Right ventricle myocardium inferior (tissue), 1 donor: ENCODE data around the gene GARIN5B. TPM values are rescaled to one million over a fixed set of nuclear protein-coding genes. Genes with fewer than 3 reads are reported as not detected.

ENCODE experiments used
- ATAC-seq: fragments of 200-7000 bp; cut with Tn5 transposase; one replicate; pipeline ENCODE4 v1.9.1; 2020; ENCODE audit warnings: mild to moderate bottlenecking, moderate library complexity
- DNase-seq: peaks from one replicate; pipeline ENCODE4 v3.0.0; 2021; ENCODE audit errors: missing footprints
- intact Hi-C: fragments of 100-400 bp; cut with DNase I; formaldehyde crosslinking; loops from one replicate; pipeline ENCODE4 v1.11.0; 2022
- total RNA-seq: library from RNA; stranded (reverse); fragmentation: NEBNext Ultra II Directional; extraction: Animal tissue kit (Norgen Biotek cat#: 25700); gene quantifications from one replicate; pipeline ENCODE4 v1.2.1, GENCODE V29; 2021
- donor health status: DM: no; HTN: yes; CAD: no; lungs with severe emphysema.

GARIN5B gene
- total RNA-seq, 1 donor from 2014 or later: not detected

DNA sequence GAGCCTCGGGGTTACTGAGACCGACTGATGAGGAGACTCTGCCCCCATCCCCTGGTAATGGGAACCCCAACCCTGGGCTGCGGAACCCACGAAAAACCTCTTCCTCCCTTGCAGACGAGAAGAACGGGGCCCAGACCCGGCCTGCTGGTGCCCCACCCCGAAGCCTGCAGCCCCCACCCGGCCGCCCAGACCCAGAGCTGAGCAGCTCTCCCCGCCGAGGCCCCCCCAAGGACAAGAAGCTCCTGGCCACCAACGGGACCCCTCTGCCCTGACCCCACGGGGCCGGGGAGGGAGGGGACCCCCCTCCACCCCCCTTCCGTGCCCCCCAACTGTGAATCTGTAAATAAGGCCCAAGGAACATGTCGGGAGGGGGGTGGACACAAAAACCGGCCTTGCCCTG is 51.3 kb downstream of the GARIN5B start:
- intact Hi-C loops: no loop called here
- ATAC-seq: no peak
- no peak for DNase-seq

DNA sequence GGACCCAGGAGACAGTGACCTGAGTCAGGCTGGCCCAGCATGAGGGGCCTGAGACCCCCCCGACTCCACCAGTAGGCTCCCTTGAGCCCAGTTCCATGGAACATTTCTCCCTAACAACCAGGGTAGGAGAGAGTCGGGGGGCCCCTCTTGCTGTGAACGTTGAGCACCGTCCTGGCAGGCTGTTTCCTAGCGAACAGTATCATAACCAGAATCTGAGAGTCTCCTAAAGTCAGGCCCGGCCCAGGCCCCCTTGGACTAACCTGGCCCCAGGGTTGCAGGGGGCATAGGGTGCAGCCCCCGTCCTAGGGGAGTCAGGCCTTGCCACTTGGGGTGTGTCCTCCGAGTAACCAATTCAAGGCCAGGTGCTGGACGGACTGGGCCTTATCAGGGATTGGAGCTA is 51.7 kb downstream of the GARIN5B start:
- no peak for DNase-seq
- intact Hi-C loops: no loop called here
- no peak for ATAC-seq

DNA sequence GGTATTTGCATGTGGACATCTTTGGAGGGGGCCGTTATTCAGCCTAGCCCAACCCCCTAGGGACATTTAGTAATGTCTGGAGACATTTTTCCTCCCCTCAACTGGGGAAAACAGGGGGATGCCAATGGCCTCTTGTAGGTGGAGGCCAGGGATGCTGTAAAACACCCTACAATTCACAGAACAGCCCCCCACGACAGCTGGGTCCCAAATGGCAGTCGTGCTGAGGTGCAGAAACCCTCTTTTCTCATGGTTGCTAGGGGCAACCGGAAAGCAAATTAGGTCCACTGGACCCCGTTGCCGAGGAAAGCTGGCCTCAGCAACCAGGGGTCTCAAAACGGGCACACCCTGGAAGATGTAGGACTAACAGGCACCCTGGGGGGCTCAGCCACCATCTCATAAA is 52.6 kb downstream of the GARIN5B start:
- intact Hi-C loops: no loop called here
- ATAC-seq (no peak), DNase-seq (no peak)

DNA sequence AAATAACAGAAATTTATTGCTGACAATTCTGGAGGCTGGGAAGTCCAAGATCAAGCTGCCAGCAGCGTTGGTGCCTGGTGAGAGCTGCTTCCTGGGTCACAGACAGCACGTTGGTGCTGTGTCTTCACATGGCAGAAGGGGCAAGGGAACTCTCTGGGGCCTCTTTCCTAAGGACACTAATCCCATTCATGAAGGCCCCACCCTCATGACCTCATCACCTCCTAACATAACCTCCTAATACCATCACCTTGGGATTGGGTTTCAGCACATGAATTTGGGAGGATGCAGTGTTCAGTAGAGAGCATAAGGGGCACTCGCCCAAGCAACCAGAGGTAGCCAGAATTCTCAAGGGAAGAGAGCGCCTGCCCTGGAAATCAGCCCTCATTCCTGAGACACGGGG is 53.6 kb downstream of the GARIN5B start:
- intact Hi-C loops: loop anchor here (10.0 kb wide), 1 partner anchor 105 kb away; no protein-coding TSS in a partner anchor
- no peak for ATAC-seq
- DNase-seq: no peak

DNA sequence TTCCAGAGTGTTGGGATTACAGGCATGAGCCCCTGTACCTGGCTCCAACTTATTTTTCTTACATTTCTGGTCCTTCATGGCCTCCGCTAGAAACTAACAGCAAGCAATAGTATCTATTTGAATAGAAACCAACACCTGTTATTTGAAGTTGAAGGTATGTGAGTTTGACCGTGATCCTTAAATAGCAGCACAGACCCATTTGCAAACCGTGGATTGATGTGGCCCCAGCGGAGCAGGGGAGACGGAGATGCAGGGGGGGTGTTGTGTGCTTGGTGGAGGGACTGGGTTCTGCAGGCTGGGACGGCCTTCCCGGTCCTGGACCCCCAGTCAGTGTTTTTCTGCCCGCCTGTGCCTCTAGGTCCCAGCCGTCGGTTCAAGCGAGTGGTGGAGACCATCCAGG is 54.8 kb downstream of the GARIN5B start:
- no peak for DNase-seq
- no peak for ATAC-seq
- intact Hi-C loops: loop anchor here (10.0 kb wide), 1 partner anchor 107 kb away; no protein-coding TSS in a partner anchor

DNA sequence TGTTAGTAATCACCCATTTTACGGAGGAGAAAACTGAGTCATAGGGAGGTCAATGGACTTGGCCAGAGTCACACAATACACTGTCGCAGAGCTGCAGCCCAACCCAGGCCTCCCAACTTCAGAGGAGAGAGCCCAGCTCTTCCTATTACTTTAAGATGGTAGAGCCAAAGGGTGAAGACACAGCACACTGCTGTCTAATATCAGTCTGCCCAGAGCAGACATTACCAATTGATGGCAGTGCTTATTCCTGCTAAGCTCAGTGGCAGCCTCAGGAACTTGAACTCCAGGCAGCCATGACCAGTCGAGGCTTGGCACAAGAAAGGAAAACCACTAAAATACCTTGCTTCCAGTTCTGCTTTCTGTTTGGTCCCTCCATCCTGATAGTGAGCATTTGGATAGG is 56.3 kb downstream of the GARIN5B start:
- no peak for ATAC-seq
- intact Hi-C loops: loop anchor here (10.0 kb wide), 1 partner anchor 108 kb away; no protein-coding TSS in a partner anchor
- no peak for DNase-seq

DNA sequence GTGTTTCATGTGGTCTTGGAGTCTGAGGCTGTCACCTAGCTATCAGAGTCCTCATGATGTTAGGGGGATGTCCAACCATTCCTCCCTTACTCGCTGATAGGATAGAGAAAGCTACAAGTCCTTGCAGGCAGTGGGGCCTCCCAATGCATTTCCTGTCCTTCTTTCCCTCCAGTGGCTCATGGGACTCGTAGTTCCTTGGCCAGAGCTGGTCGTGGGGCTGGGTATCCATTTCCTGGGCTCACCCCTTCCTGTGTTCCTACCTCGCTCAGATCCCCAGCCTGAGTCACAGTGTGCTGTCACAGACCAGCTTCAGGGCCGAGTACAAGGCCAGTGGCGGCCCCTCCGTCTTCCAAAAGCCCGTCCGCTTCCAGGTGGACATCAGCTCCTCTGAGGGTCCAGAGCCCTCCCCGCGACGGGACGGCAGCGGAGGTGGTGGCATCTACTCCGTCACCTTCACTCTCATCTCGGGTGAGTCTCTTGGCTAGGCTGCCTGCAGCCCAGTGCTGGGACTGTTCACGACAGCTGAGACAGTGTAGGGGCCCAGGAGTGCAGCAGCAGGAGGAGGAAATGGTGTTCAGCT is 57.0 kb downstream of the GARIN5B start:
- intact Hi-C loops: loop anchor here (10.0 kb wide), 1 partner anchor 109 kb away; no protein-coding TSS in a partner anchor
- ATAC-seq: no peak

DNA sequence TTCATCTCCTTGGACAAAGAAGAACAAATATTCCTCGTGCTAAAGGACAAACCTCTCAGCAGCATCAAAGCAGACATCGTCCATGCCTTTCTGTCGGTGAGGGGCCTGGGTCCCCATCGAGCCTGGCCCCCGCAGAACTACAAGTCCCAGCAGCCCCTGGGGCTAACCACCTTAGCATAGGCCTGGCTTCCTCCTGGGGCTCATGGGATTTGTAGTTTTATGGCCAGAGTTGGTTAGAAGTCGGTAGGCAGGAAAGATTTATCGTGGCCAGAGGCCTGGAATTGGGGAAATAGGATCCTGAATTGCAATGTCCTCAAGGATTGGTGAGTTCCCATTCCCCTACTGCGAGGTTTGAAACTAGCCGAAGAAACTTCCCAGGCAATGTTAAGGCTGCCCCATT is 57.6 kb downstream of the GARIN5B start:
- ATAC-seq: no peak
- intact Hi-C loops: loop anchor here (10.0 kb wide), 1 partner anchor 109 kb away; no protein-coding TSS in a partner anchor
- DNase-seq: no peak

More for the DNA sequence above, 57.0 kb downstream of the GARIN5B start:
- DNase-seq: no peak

DNA sequence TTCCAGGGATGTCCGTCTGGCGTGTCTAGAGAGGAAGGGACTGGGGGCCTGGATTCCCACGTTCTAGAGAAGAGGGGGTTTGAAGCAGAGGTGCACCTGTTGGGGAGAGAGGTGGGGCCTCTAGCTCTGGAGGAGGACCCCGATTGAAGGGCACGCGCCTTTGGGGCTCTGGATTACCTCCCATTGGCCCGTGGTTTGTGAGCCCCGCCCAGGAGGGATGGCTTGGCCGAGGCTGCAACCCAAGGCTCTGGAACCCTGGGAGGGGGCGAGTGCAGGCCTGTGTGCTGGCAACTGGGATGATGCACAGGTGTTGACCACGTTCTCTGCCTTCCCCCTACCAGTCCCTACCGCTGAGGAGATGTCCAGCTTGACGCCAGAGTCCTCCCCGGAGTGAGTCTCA is 58.1 kb downstream of the GARIN5B start:
- DNase-seq (peak; percentile 21), ATAC-seq (no peak)
- intact Hi-C loops: loop anchor here (5.0 to 10.0 kb wide), 2 partner anchors 37 to 110 kb away; no protein-coding TSS in a partner anchor

Other genes with a start within 250 kb of the GARIN5B start
- 140 TPM for gene PPP1R12C, start 245.6 kb downstream of the GARIN5B start, total RNA-seq
- 66.0 TPM for gene TNNT1, start 214.1 kb downstream of the GARIN5B start, total RNA-seq
- gene TNNI3, start 205.5 kb downstream of the GARIN5B start, total RNA-seq: 4,708 TPM
- 0.73 TPM for gene DNAAF3, start 196.6 kb downstream of the GARIN5B start, total RNA-seq
- gene SYT5, start 183.0 kb downstream of the GARIN5B start, total RNA-seq: not detected
- 0.87 TPM for gene PTPRH, start 153.8 kb downstream of the GARIN5B start, total RNA-seq
- gene TMEM86B, start 134.5 kb downstream of the GARIN5B start, total RNA-seq: 1.6 TPM
- 39.5 TPM for gene PPP6R1, start 104.2 kb downstream of the GARIN5B start, total RNA-seq
- 30.2 TPM for gene HSPBP1, start 83.2 kb downstream of the GARIN5B start, total RNA-seq
- gene BRSK1, start 79.3 kb downstream of the GARIN5B start, total RNA-seq: 2.4 TPM
- gene TMEM150B, start 37.9 kb downstream of the GARIN5B start, total RNA-seq: 1.2 TPM
- 6.2 TPM for gene KMT5C, start 23.4 kb downstream of the GARIN5B start, total RNA-seq
- gene COX6B2, start 8.5 kb downstream of the GARIN5B start, total RNA-seq: not detected
- gene IL11, start 7.2 kb upstream of the GARIN5B start, total RNA-seq: not detected
- gene TMEM190, start 13.6 kb upstream of the GARIN5B start, total RNA-seq: not detected
- 0.24 TPM for gene TMEM238, start 21.0 kb upstream of the GARIN5B start, total RNA-seq
- gene RPL28, start 22.7 kb upstream of the GARIN5B start, total RNA-seq: 664 TPM
- 31.2 TPM for gene UBE2S, start 44.5 kb upstream of the GARIN5B start, total RNA-seq
- not detected for gene SHISA7, start 80.0 kb upstream of the GARIN5B start, total RNA-seq
- 55.2 TPM for gene ISOC2, start 98.4 kb upstream of the GARIN5B start, total RNA-seq
- not detected for gene C19orf85, start 101.5 kb upstream of the GARIN5B start, total RNA-seq
- gene ZNF628, start 113.4 kb upstream of the GARIN5B start, total RNA-seq: 5.7 TPM
- 5.6 TPM for gene NAT14, start 121.9 kb upstream of the GARIN5B start, total RNA-seq
- gene SSC5D, start 125.2 kb upstream of the GARIN5B start, total RNA-seq: 3.4 TPM
- 12.7 TPM for gene SBK2, start 173.9 kb upstream of the GARIN5B start, total RNA-seq
- gene SBK3, start 182.3 kb upstream of the GARIN5B start, total RNA-seq: 17.6 TPM
- 13.1 TPM for gene ZNF579, start 217.6 kb upstream of the GARIN5B start, total RNA-seq
- gene FIZ1, start 236.3 kb upstream of the GARIN5B start, total RNA-seq: 14.8 TPM
- gene ZNF524, start 237.0 kb upstream of the GARIN5B start, total RNA-seq: 16.9 TPM
- 16.9 TPM for gene ZNF865, start 242.4 kb upstream of the GARIN5B start, total RNA-seq